Stimulated activated CD4-positive, alpha-beta T cell treated with anti-CD3 and anti-CD28 coated beads, Interleukin-1b, Interleukin-23, amount 100 ng/mL, for 4 hours (primary cell): ENCODE results near the gene CD300E.

Experiments used
- DNase-seq, 2 donors: peaks; one replicate each; pipeline ENCODE4 v3.0.0-alpha.2; 2020; ENCODE audit warnings: low read depth in 2 of 2

The CD300E gene

DNA sequence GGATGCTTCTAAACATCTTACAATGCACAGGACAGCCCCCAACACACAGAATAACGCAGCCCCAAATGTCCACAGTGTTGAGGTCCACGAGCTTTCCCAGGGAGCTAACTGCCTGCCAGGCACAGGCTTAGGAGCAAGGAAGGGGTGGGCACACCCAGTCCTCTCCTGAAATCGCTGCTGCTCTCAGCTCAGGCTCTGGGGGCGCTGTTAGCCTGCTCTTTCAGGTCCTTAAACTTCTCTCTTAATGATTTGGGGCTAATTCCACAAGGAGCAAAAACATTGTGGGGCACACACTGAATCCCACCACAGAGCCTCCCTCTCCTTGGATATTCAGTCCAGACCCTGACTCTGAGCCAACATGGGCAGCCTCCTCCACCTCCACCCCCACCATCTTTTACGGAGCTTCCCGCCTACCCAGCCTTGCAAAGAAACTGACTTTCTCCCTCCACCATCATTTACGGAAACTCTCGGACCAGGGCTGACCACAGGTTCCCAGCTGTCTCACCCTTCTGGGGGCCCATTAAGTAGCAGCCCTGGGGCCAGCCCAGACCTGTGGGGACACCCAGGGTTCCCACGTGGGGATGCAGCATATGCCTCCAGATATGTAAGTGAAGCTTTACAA, 57.3 kb downstream of the CD300E start:
- DNase-seq, result peak; percentile 4 to 12

GRCh38 chr17:74565126-74565525, 58.4 kb downstream of the CD300E start:
- DNase-seq, result no peak

DNA sequence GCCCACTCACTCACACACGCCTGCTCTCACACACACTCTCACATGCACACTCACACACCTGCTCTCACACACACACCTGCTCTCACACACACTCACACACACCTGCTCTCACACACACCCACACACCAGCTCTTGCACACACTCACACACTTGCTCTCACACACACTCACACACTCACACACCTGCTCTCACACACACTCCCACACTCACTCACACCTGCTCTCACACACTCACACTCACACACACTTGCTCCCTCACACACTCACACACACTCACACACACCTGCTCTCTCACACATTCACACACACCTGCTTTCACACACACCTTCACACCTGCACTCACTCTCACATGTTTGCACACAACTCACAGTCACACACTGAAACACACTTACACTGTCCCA, 60.2 kb downstream of the CD300E start:
- no peak for DNase-seq

GRCh38 chr17:74561586-74561985, 62.0 kb downstream of the CD300E start:
- DNase-seq, result no peak
